Ureter (tissue), 1 donor: ENCODE measurements around the gene HECW1. TPM values are rescaled to one million over a fixed set of nuclear protein-coding genes. Genes with fewer than 3 reads are reported as not detected.

ENCODE experiments used
- DNase-seq: peaks from one replicate; pipeline ENCODE4 v3.0.0-alpha.2; 2020; ENCODE audit warnings: low spot score
- total RNA-seq: library from RNA; stranded (reverse); gene quantifications from one replicate; pipeline ENCODE4 v1.2.4, GENCODE V29; 2023
- donor health status: DM: yes; HTN: yes; CAD: no.

The HECW1 gene
- total RNA-seq, 1 donor from 2014 or later, result 1.3 TPM

- no peak for DNase-seq
Observed at GRCh38 chr7:43431020-43431595, 318.7 kb downstream of the HECW1 start.

GRCh38 chr7:43433639-43434038 is 321.2 kb downstream of the HECW1 start:
- DNase-seq, result no peak

GRCh38 chr7:43437001-43437400 is 324.6 kb downstream of the HECW1 start:
- no peak for DNase-seq

- DNase-seq, result no peak
Observed at GRCh38 chr7:43438897-43439479, 326.5 kb downstream of the HECW1 start.

GRCh38 chr7:43439631-43440401 is 327.4 kb downstream of the HECW1 start:
- DNase-seq, result no peak

GRCh38 chr7:43441231-43442130 is 329.0 kb downstream of the HECW1 start:
- DNase-seq, result no peak

GRCh38 chr7:43443381-43443780 is 330.9 kb downstream of the HECW1 start:
- DNase-seq, result no peak

- DNase-seq, result no peak
Observed at GRCh38 chr7:43444711-43445578, 332.5 kb downstream of the HECW1 start.

- DNase-seq, result no peak
Observed at GRCh38 chr7:43449577-43449976, 337.1 kb downstream of the HECW1 start.

GRCh38 chr7:43450894-43451293 is 338.4 kb downstream of the HECW1 start:
- DNase-seq, result no peak

- no peak for DNase-seq
Observed at GRCh38 chr7:43454936-43455518, 342.6 kb downstream of the HECW1 start.

GRCh38 chr7:43456200-43456599 is 343.8 kb downstream of the HECW1 start:
- no peak for DNase-seq

GRCh38 chr7:43458330-43459018 is 346.0 kb downstream of the HECW1 start:
- DNase-seq, result no peak

- no peak for DNase-seq
Observed at GRCh38 chr7:43459019-43459337, 346.5 kb downstream of the HECW1 start.

- DNase-seq, result no peak
Observed at GRCh38 chr7:43460733-43461348, 348.4 kb downstream of the HECW1 start.

- DNase-seq, result no peak
Observed at GRCh38 chr7:43461349-43462024, 349.0 kb downstream of the HECW1 start.

GRCh38 chr7:43462836-43463235 is 350.4 kb downstream of the HECW1 start:
- DNase-seq, result no peak

GRCh38 chr7:43463401-43463980 is 351.0 kb downstream of the HECW1 start:
- no peak for DNase-seq
